ENCODE results near the gene ITM2B.

DNA sequence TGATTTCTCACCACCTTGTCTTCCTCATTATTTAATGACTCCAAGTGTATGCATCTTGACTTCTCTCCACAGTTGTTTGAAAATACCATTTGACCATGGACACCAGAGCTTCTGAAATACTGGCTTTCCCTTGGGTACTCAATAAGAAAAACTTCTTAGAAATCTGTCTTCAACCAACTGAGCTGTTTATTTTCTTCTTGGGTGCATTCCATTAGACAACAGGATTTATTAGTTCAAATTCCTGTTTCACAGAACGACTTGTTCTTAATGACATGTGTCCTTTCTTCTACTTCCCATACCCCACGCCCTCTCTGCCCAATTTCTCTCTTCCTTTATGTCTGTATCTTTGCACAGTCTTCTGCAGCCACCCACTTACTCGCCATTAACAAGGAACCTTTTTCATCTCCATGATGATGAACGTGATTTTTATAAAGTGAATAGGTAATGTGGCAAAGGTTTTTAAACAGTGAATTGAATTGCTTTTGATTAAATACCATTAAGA, 11.3 kb upstream of the ITM2B start:
- TF ChIP-seq ZNF660 (tag by site-specific recombination; IDR thresholded peaks at IDR 0.05): no peak
- TF ChIP-seq, protein P1, sequence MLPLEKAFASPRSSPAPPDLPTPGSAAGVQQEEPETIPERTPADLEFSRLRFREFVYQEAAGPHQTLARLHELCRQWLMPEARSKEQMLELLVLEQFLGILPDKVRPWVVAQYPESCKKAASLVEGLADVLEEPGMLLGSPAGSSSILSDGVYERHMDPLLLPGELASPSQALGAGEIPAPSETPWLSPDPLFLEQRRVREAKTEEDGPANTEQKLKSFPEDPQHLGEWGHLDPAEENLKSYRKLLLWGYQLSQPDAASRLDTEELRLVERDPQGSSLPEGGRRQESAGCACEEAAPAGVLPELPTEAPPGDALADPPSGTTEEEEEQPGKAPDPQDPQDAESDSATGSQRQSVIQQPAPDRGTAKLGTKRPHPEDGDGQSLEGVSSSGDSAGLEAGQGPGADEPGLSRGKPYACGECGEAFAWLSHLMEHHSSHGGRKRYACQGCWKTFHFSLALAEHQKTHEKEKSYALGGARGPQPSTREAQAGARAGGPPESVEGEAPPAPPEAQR (tag by site-specific recombination; IDR thresholded peaks at IDR 0.05): no peak
- TF ChIP-seq, protein P2, sequence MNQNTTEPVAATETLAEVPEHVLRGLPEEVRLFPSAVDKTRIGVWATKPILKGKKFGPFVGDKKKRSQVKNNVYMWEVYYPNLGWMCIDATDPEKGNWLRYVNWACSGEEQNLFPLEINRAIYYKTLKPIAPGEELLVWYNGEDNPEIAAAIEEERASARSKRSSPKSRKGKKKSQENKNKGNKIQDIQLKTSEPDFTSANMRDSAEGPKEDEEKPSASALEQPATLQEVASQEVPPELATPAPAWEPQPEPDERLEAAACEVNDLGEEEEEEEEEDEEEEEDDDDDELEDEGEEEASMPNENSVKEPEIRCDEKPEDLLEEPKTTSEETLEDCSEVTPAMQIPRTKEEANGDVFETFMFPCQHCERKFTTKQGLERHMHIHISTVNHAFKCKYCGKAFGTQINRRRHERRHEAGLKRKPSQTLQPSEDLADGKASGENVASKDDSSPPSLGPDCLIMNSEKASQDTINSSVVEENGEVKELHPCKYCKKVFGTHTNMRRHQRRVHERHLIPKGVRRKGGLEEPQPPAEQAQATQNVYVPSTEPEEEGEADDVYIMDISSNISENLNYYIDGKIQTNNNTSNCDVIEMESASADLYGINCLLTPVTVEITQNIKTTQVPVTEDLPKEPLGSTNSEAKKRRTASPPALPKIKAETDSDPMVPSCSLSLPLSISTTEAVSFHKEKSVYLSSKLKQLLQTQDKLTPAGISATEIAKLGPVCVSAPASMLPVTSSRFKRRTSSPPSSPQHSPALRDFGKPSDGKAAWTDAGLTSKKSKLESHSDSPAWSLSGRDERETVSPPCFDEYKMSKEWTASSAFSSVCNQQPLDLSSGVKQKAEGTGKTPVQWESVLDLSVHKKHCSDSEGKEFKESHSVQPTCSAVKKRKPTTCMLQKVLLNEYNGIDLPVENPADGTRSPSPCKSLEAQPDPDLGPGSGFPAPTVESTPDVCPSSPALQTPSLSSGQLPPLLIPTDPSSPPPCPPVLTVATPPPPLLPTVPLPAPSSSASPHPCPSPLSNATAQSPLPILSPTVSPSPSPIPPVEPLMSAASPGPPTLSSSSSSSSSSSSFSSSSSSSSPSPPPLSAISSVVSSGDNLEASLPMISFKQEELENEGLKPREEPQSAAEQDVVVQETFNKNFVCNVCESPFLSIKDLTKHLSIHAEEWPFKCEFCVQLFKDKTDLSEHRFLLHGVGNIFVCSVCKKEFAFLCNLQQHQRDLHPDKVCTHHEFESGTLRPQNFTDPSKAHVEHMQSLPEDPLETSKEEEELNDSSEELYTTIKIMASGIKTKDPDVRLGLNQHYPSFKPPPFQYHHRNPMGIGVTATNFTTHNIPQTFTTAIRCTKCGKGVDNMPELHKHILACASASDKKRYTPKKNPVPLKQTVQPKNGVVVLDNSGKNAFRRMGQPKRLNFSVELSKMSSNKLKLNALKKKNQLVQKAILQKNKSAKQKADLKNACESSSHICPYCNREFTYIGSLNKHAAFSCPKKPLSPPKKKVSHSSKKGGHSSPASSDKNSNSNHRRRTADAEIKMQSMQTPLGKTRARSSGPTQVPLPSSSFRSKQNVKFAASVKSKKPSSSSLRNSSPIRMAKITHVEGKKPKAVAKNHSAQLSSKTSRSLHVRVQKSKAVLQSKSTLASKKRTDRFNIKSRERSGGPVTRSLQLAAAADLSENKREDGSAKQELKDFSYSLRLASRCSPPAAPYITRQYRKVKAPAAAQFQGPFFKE (tag by site-specific recombination; IDR thresholded peaks at IDR 0.05; ENCODE audit: borderline replicate concordance): no peak

All from HEK293 (cell line).